Stimulated activated CD4-positive, alpha-beta T cell treated with anti-CD3 and anti-CD28 coated beads, Interleukin-2, amount 100 ng/mL, for 4 hours (primary cell): Measurements from ENCODE around the gene SAMD4A.
"Not testable (repeated sequence)": the region's sequence is repeated elsewhere in the genome, so short reads cannot be mapped to it uniquely, and the experiment has no call there.

ENCODE experiments used
- DNase-seq: peaks from one replicate; pipeline ENCODE4 v3.0.0-alpha.2; 2020; ENCODE audit warnings: low read depth

SAMD4A gene

GRCh38 chr14:54735424-54735823 lies 168.5 kb downstream of the SAMD4A start:
- DNase-seq = no peak

- no peak for DNase-seq
These were observed 170.3 kb downstream of the SAMD4A start for GRCh38 chr14:54737132-54737711.

GRCh38 chr14:54738009-54738408 lies 171.1 kb downstream of the SAMD4A start:
- no peak for DNase-seq

GRCh38 chr14:54739514-54739913 lies 172.6 kb downstream of the SAMD4A start:
- no peak for DNase-seq

GRCh38 chr14:54742492-54743350 lies 175.8 kb downstream of the SAMD4A start:
- DNase-seq = no peak

- DNase-seq = no peak
These were observed 176.5 kb downstream of the SAMD4A start for GRCh38 chr14:54743382-54743781.

- DNase-seq = no peak
These were observed 179.1 kb downstream of the SAMD4A start for GRCh38 chr14:54746019-54746418.

GRCh38 chr14:54747616-54748015 lies 180.7 kb downstream of the SAMD4A start:
- DNase-seq = no peak

- no peak for DNase-seq
These were observed 182.3 kb downstream of the SAMD4A start for GRCh38 chr14:54749180-54749579.

- no peak for DNase-seq
These were observed 182.8 kb downstream of the SAMD4A start for GRCh38 chr14:54749727-54750126.

GRCh38 chr14:54752611-54753010 lies 185.7 kb downstream of the SAMD4A start:
- DNase-seq = not testable (repeated sequence)

- not testable (repeated sequence) for DNase-seq
These were observed 186.5 kb downstream of the SAMD4A start for GRCh38 chr14:54753396-54753795.

- DNase-seq = no peak
These were observed 187.2 kb downstream of the SAMD4A start for GRCh38 chr14:54754116-54754622.

- DNase-seq = no peak
These were observed 187.9 kb downstream of the SAMD4A start for GRCh38 chr14:54754623-54755386.

GRCh38 chr14:54756656-54757392 lies 189.9 kb downstream of the SAMD4A start:
- no peak for DNase-seq

- no peak for DNase-seq
These were observed 191.1 kb downstream of the SAMD4A start for GRCh38 chr14:54758041-54758440.

GRCh38 chr14:54759982-54760585 lies 193.2 kb downstream of the SAMD4A start:
- no peak for DNase-seq

- no peak for DNase-seq
These were observed 194.1 kb downstream of the SAMD4A start for GRCh38 chr14:54760866-54761575.

GRCh38 chr14:54761835-54762234 lies 194.9 kb downstream of the SAMD4A start:
- no peak for DNase-seq

GRCh38 chr14:54762296-54762695 lies 195.4 kb downstream of the SAMD4A start:
- DNase-seq = no peak

GRCh38 chr14:54763761-54764160 lies 196.8 kb downstream of the SAMD4A start:
- DNase-seq = no peak
